ENCODE data around the gene CREG2.

CREG2 gene

GRCh38 chr2:101387151-101387834, at the start of gene CREG2:
Gene CREG2 (minus strand): TSS chr2:101387503. CDS start chr2:101387457, 46 bp downstream.
- DNase-seq = no peak

DNA sequence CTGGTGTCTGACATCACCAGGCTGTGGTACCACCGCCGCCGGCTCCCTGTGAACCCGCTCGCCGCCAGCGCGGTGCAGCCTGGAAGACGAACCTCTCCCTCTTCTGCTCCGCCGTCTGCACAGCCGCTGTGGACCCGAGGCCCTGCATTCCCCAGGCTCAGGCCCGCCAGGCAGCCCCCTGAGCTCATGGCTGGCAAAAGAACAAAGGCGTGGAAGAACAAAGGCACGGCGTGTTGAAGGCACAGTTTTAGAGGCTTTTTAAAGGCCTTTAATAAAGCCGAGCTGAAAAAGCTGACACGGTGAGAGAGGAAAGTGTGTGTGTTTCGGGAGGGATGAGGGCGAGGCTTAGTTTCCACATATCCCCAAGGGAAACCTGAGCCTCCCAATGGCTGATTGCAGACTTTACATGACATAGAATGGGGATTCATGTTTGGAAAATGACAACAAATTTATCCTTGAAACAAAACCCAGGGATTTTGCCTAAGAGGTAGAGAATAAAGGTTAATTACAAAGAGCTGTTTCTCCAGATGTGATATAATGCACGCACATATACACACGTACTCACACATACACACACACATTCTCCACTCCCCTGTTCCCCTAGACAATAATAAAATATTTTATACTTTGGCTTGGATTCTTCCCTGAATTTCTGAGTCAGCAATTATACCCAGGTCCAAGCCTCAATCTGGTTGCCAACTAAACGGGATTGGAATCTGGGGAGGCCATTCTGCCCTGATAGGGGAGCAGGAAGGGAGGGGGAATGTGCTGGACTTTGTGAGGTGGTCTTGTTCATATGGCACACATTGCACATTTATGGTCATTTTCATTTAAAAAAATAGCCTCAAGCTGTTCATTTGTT, 47.9 kb upstream of the CREG2 start:
- no peak for DNase-seq

- DNase-seq = no peak
Measured at GRCh38 chr2:101433465-101433864, 46.2 kb upstream of the CREG2 start.

DNA sequence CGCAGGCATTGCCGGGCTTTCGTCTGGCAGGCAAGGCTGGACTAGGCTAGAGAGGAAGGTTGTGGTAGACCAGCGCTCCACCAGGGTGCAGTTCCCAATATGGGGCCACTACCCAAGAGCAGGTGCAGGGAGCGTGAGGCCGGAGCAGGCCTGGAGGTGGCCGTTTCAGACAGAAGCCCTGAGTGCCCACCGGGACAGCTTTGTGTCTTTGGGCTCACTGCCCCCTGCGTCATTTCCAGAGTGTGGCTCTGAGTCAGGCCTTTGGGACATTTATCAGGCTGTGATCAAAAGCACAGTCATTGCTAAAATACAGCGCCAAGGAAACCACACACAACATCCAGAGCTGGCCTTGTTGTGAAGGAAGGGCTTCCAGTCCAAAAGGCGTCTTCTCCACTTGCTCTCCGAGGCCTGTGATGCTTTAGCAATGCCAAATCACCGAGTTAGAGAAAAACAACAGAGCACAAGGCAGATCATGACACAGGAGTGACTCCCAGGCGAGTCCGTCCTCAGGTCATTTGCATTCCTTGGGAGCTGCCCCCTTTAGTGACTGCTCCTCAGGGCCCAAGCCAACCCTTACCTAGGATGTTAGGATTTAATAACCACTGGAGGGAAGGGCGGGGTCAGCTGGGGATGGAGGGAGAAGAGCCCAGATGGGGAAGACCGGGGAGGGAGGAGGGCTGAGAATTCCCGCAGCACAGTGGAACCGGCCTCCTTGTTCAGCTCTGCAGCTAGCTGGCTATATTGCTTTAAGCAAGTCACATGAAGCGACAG, 45.3 kb upstream of the CREG2 start:
- DNase-seq = no peak

DNA sequence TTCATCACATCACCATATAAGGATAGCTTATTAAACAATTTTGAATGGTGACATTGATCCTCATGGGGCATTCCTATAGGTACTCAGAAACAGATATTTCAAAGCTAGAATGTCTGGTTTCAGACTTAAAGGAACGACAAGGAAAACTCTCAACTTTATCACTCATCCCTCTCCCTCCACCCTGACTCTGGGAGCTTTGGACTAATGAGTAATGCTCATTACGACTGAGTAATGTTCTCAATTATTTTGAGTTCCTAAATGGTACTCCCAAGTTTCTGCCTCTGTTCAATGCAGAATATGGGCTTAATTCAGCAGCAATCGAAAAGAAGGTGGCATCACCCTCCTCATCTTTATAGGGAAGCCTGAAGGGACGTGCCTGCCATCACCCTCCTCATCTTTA, 44.2 kb upstream of the CREG2 start:
- DNase-seq = no peak

DNA sequence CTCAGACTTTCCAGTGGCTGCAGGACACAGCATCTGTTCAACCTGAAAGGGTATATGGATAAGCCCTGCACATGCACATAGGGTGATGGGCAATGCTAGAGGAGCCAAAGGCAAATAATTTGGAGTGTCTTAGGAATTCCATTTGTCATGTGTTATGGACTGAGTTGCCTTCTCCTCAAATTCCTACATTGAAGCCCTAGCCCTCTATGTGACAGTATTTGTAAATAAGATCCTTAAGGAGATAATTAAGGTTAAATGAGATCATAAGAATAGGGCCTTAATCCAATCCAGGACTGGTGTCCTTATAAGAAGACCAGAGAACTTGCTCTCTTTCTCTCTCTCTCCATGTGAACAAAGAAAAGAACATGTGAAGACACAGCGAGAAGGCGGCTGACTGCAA, 42.9 kb upstream of the CREG2 start:
- DNase-seq = no peak

DNA sequence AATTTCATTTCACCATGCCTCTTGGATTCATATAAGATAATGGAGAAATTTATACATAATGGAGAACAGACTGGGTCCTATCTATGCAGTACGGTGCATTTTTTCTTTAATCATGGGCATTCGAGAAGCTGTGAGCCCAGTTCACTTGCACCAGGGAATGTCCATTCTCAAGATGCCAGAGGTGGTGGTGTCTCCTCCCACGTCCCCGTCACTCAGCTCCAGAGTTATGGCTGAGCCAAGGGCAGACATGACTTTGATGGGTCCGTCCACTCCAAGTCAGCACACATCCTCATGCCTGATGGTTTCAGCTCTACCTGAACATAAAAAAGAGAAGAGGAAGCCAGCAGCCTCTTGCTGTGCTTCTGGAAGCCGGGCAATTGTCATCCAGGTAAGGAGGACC, 42.1 kb upstream of the CREG2 start:
- no peak for DNase-seq

DNA sequence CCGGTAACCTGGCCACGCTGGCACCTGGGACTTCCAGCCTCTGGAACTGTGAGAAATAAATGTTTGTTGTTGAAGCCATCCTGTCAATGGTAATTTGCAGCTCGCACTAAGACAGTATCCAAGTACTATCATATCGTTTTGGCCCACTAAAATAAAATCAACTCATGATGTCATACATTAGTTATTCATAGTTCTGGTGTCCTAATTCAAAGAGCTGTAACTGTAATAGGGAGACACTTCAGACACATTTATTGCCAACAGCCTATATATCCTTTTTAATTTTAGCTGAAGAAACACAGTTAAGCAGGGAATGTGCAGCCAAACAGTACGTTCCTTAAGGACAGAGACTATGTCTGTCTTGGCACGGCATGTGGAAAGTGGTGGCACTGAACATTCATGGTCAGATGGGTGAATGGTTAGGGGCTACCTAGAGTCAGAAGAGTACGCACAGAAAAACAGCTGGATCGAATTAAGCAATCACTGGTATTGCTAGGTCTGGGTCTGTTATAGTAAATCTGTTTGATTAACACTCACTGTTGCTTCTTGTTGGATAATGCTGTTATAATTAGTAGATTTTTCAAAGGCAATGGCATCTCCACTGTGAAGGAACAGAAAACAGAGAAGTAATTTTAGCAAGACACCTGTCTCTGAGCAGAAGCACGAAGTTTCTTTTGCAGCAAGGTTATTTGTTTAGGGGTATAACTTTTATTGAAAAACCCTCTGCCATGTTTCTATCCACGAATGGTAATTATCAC, 41.3 kb upstream of the CREG2 start:
- DNase-seq = no peak

- no peak for DNase-seq
Measured at GRCh38 chr2:101427743-101428142, 40.4 kb upstream of the CREG2 start.

- no peak for DNase-seq
Measured at GRCh38 chr2:101427240-101427639, 39.9 kb upstream of the CREG2 start.

- no peak for DNase-seq
Measured at GRCh38 chr2:101426822-101427221, 39.5 kb upstream of the CREG2 start.

- DNase-seq = no peak
Measured at GRCh38 chr2:101420623-101421022, 33.3 kb upstream of the CREG2 start.

GRCh38 chr2:101419096-101419663, 31.9 kb upstream of the CREG2 start:
- DNase-seq = peak; percentile 72

- DNase-seq = no peak
Measured at GRCh38 chr2:101418460-101419095, 31.3 kb upstream of the CREG2 start.

GRCh38 chr2:101416609-101417008, 29.3 kb upstream of the CREG2 start:
- no peak for DNase-seq

DNA sequence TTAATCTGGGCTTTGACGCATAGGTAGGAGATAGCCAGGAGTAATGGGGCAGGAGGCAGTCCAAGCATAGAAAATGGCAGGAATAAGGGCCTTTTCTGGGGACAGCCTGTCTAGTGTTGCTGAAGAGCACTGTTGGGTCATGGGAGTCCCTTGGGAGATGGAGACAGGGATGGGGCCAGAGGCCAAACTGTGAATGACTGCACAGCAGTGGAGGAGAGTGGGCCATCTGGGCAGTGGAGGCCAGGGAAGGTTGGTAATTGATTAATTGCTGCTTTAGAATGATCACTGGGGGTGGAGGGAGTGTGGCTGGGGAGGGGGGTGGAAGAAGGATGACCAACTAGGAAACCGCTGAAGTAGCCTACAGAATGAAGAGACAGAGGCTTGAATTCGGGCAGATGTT, 28.6 kb upstream of the CREG2 start:
- DNase-seq = no peak

- no peak for DNase-seq
Measured at GRCh38 chr2:101415220-101415619, 27.9 kb upstream of the CREG2 start.

- DNase-seq = no peak
Measured at GRCh38 chr2:101412092-101412694, 24.9 kb upstream of the CREG2 start.

DNA sequence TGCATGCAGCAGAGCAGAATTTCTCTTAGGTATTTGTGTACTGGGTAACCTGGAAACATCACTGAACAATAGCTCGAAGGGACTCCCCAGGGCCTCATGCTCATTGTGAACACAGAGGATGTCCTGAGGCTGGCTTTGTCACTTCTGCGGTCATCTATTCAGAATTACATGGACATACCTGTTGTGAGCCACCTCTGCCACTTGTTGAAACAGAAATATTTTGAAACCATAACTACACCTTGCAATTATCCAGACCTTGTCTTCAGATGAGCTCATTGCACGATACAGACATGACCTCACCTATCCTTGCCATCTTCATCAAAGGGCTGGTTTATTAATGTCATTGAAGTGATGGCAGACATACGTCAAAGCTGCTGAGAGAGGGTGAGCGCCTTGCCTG, 23.4 kb upstream of the CREG2 start:
- no peak for DNase-seq

DNA sequence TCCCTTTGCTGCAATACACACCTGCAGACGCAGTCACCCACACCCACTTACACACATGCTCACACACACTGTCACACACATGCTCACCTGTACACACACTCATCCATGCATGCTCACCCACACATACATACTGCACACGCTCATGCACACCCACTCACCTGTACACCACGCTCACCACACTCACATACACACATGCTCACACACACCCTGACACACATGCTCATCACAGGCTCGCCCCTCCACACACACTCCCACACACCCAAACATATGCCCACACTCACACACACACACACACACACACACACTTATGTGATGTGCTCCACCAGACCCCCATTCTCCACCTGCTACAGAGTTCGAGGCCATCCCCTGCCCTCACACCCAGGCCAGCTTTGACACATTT, 22.8 kb upstream of the CREG2 start:
- no peak for DNase-seq

GRCh38 chr2:101409699-101410098, 22.4 kb upstream of the CREG2 start:
- DNase-seq = no peak

DNA sequence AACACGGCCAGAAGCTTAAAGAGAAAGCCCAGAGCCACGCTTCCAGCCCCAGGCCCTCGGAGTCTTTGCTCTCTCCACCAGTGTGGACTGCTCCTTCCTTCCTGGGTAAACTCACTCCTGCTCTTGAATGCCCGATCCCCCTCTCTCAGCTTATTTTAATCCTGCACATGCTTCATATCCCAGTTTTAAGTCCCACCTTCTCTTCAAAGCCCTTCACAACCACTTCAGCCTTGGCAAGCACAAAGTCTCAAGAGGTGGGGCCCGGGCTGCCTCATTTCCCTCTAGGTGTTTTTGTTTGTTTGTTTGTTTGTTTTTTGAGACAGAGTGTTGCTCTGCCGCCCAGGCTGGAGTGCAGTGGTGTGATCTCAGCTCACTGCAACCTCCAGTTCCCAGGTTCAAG, 21.6 kb upstream of the CREG2 start:
- no peak for DNase-seq

All from kidney glomerular epithelial cell (primary cell).